GM12878 (cell line): ENCODE measurements around the gene SLC2A1. TPM values are rescaled to one million over a fixed set of nuclear protein-coding genes. Genes with fewer than 3 reads are reported as not detected.

ENCODE experiments used
- ATAC-seq: fragments of 200-7000 bp; cut with Tn5 transposase; 3 replicates; pipeline ENCODE4 v1.9.1; 2020; ENCODE audit warnings: mild to moderate bottlenecking, moderate library complexity
- BruUV-seq: library from RNA; stranded (reverse); fragments of 400-500 nt; replicated peaks from 2 replicates; lab custom pipeline; 2021; lab: Mats Ljungman, UMichigan
- CTCF ChIA-PET: fragments of 300-600 bp; sonication (Branson Sonifier 250); formaldehyde crosslinking; extraction: SDS; loops from one replicate; lab custom pipeline; 2021; ENCODE audit warnings: inconsistent platforms; lab: Yijun Ruan, JAX
- POLR2A ChIA-PET: fragments of 350-600 bp; formaldehyde crosslinking; extraction: SDS; loops from one replicate; lab custom pipeline; 2021; ENCODE audit warnings: inconsistent platforms; lab: Charles Lee
- RAD21 ChIA-PET: fragments of 300-600 bp; sonication (Branson Sonifier 250); formaldehyde crosslinking; loops from one replicate; lab custom pipeline; 2023; ENCODE audit warnings: antibody characterized with exemption; ENCODE audit not compliant: unreplicated experiment; lab: Charles Lee
- SMC1A ChIA-PET: fragments of 300-600 bp; sonication (Branson Sonifier 250); formaldehyde crosslinking; loops from one replicate; lab custom pipeline; 2023; ENCODE audit not compliant: unreplicated experiment, uncharacterized antibody; lab: Charles Lee
- DNase-seq: peaks from one replicate; pipeline ENCODE4 v3.0.0-alpha.2; 2011; ENCODE audit warnings: low read depth, low spot score
- FAIRE-seq: peaks from 3 replicates; lab custom pipeline; 2011; peaks lifted over from hg19 to GRCh38; lab: Jason Lieb, UNC
- H2AFZ ChIP-seq: 2 replicates; pipeline ENCODE4 v1.6.0; 2011; ENCODE audit warnings: low read depth, low read length, control low read depth; ENCODE audit not compliant: control insufficient read depth
- H3K27ac ChIP-seq: 2 replicates; pipeline ENCODE4 v1.5.1; 2011; ENCODE audit warnings: control low read depth; ENCODE audit not compliant: control insufficient read depth, insufficient read depth
- H3K27me3 ChIP-seq, 2 experiments: replicated peaks in 1 of 2; 2 replicates each; pipeline versions ENCODE4 v1.6.0 to v1.6.1; 2011; ENCODE audit warnings: low read length in 1 of 2; ENCODE audit not compliant: control insufficient read depth in 2 of 2, insufficient read depth in 2 of 2
- H3K36me3 ChIP-seq, 2 experiments: 2 replicates each; pipeline ENCODE4 v1.5.1; 2011; ENCODE audit warnings: low read length in 1 of 2; ENCODE audit not compliant: control insufficient read depth in 2 of 2, insufficient read depth in 2 of 2
- H3K4me1 ChIP-seq: 2 replicates; pipeline ENCODE4 v1.6.1; 2011; ENCODE audit warnings: mild to moderate bottlenecking, low read length, moderate library complexity, mixed read lengths; ENCODE audit not compliant: control insufficient read depth, insufficient read depth
- H3K4me2 ChIP-seq: 2 replicates; pipeline ENCODE4 v1.6.0; 2011; ENCODE audit warnings: control low read depth; ENCODE audit not compliant: control insufficient read depth, insufficient read depth
- H3K4me3 ChIP-seq: fragments of 200-600 bp; sonication (generic); 2 replicates; pipeline ENCODE4 v1.5.1; 2016
- H3K79me2 ChIP-seq: 2 replicates; pipeline ENCODE4 v1.6.0; 2011; ENCODE audit warnings: low read length; ENCODE audit not compliant: control insufficient read depth, insufficient read depth
- H3K9ac ChIP-seq: 2 replicates; pipeline ENCODE4 v1.8.0; 2011; ENCODE audit warnings: low read length, control low read depth, mixed read lengths; ENCODE audit not compliant: control insufficient read depth, insufficient read depth
- H3K9me3 ChIP-seq: replicated peaks from 3 replicates; pipeline ENCODE4 v1.5.1; 2011; ENCODE audit warnings: mild to moderate bottlenecking, low read length; ENCODE audit not compliant: control insufficient read depth, insufficient read depth
- H4K20me1 ChIP-seq: 2 replicates; pipeline ENCODE4 v1.6.0; 2011; ENCODE audit not compliant: control insufficient read depth, insufficient read depth
- DPF2 ChIP-seq: fragments of 450-650 bp; IDR thresholded peaks from 2 replicates; pipeline ENCODE4 v1.6.1; 2017; ENCODE audit warnings: mild to moderate bottlenecking
- GABPA ChIP-seq: IDR thresholded peaks from 2 replicates; pipeline ENCODE4 v1.6.1; 2014; ENCODE audit warnings: antibody characterized with exemption, low read depth, mild to moderate bottlenecking, inconsistent platforms
- LARP7 ChIP-seq: fragments of 450-650 bp; IDR thresholded peaks from 2 replicates; pipeline ENCODE4 v1.6.1; 2017; ENCODE audit warnings: mild to moderate bottlenecking
- PAX5 ChIP-seq: IDR thresholded peaks from 2 replicates; pipeline ENCODE4 v1.6.1; 2011; ENCODE audit warnings: low read depth, low read length, borderline replicate concordance
- PKNOX1 ChIP-seq: fragments of 450-650 bp; IDR thresholded peaks from 2 replicates; pipeline ENCODE4 v1.6.1; 2016; ENCODE audit warnings: mild to moderate bottlenecking
- POLR2A ChIP-seq: IDR thresholded peaks from 2 replicates; pipeline ENCODE4 v1.6.1; 2011; ENCODE audit warnings: low read depth, mild to moderate bottlenecking, low read length
- SREBF2 ChIP-seq: IDR thresholded peaks from 2 replicates; pipeline ENCODE4 v1.6.1; 2012; ENCODE audit warnings: mild to moderate bottlenecking, low read length
- TCF12 ChIP-seq: IDR thresholded peaks from 2 replicates; pipeline ENCODE4 v1.6.1; 2011; ENCODE audit warnings: low read depth, mild to moderate bottlenecking, low read length
- ZNF207 ChIP-seq: fragments of 450-650 bp; IDR thresholded peaks from 2 replicates; pipeline ENCODE4 v1.6.1; 2014; ENCODE audit warnings: antibody characterized with exemption, mild to moderate bottlenecking, borderline replicate concordance
- ZNF24 ChIP-seq: fragments of 450-650 bp; IDR thresholded peaks from 2 replicates; pipeline ENCODE4 v1.6.1; 2017; ENCODE audit warnings: antibody characterized with exemption, mild to moderate bottlenecking
- WGBS: methylation state at CpG from one replicate; pipeline ENCODE4 v1.1.6; 2016; ENCODE audit warnings: low lambda C conversion rate; ENCODE audit not compliant: insufficient replicate concordance, insufficient coverage; ENCODE audit errors: missing lambda C conversion rate; 5-methylcytosine and 5-hydroxymethylcytosine counted together
- in situ Hi-C: fragments of 300-500 bp; cut with MboI; formaldehyde crosslinking; loops from 9 replicates; pipeline ENCODE4 v1.14.3; 2018; ENCODE audit warnings: mixed read lengths
- intact Hi-C: fragments of 100-400 bp; cut with micrococcal nuclease; formaldehyde crosslinking; loops from one replicate; pipeline ENCODE4 v1.14.2; 2022; ENCODE audit not compliant: unreplicated experiment
- polyA plus RNA-seq, 11 experiments: library from polyadenylated mRNA; depleted of rRNA in 4 of 11; unstranded in 6 of 11; stranded (reverse) in 5 of 11; fragments of >200 nt; fragmentation: Nextera tagmentation in 4 of 11; fragmentation: Illumina TruSeq in 1 of 11; extraction: Ambion mirVana in 4 of 11; extraction: Trizol in 1 of 11; gene quantifications; 1 replicate in 1 of 11; 2 replicates in 10 of 11; pipeline versions ENCODE4 v1.2.1 to v1.2.3, GENCODE V29; 2011 to 2016; ENCODE audit warnings: inconsistent platforms in 2 of 11, missing spikeins in 2 of 11, low read depth in 1 of 11
- total RNA-seq, 4 experiments: library from RNA; depleted of rRNA in 3 of 4; stranded (reverse); fragments of >200 nt in 3 of 4; fragmentation: Illumina TruSeq in 1 of 4; extraction: Trizol in 1 of 4; gene quantifications; 2 replicates each; pipeline versions ENCODE4 v1.2.1 to v1.2.3, GENCODE V29; 2013 to 2021
- TF ChIP-seq, protein P1 (sequence below): fragments of 450-650 bp; IDR thresholded peaks from 2 replicates; pipeline ENCODE4 v1.6.1; 2016; ENCODE audit warnings: mild to moderate bottlenecking
- TF ChIP-seq, protein P2 (sequence below): fragments of 450-650 bp; IDR thresholded peaks from 2 replicates; pipeline ENCODE4 v1.6.1; 2018; ENCODE audit warnings: borderline replicate concordance, mild to moderate bottlenecking; ENCODE audit not compliant: partially characterized antibody
- TF ChIP-seq, protein P3 (sequence below): IDR thresholded peaks from 2 replicates; pipeline ENCODE4 v1.6.1; 2011; ENCODE audit warnings: borderline replicate concordance, low read depth, mild to moderate bottlenecking, moderate library complexity, low read length; ENCODE audit not compliant: insufficient read depth, poor library complexity, severe bottlenecking
- TF ChIP-seq, protein P4 (sequence below), 3 experiments: IDR thresholded peaks in 2 of 3; conservative IDR thresholded peaks in 1 of 3; 2 replicates each; pipeline ENCODE4 v1.5.1; 2011; ENCODE audit warnings: low read depth in 3 of 3, low read length in 3 of 3, mild to moderate bottlenecking in 3 of 3, control low read depth in 2 of 3, moderate library complexity in 2 of 3, inconsistent platforms in 1 of 3, mixed read lengths in 1 of 3; ENCODE audit not compliant: control insufficient read depth in 2 of 3, insufficient read depth in 1 of 3; ENCODE audit errors: extremely low read depth in 1 of 3

SLC2A1 gene
- total and polyA plus RNA-seq, 10 of the 15 experiments (the other 5 are each of a cell fraction or from before 2014, with no cell fraction given), result 5.7 to 66.0 (median 44.2) TPM

DNA sequence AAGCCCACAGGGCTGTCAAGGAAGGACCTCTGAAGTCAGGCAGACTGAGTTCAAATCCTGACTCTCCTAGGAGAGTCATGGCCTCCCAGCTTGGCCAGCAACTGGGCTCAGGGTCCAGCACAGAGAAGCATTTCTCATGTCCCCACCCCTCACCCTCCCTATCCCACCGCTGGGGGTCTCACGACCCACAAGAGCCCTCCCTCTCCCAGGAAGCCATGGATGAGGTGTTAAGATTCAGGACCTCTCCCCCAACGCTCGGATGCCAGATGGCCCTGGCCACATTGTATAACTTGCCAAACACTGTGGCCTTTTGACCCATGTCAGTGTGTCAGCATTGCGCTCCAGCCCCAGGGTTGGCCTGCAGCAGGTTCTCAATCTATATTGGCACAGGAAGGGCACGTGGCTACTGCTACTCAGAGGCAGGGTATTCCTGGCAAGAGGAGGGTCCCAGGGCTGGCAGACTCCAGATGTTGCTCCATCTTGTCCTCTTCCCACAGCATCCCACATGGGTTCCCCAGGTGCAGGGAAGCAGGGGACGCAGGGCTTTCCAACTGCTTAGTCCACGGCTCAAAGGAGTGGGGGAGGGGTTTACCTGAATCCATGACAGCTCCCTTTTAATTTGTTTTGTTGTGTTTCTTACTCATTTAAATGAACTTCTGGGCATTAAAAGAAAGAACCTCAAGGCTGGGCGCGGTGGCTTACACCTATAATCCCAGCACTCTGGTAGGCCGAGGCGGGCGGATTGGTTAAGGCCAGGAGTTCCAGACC lies 10.5 kb downstream of the SLC2A1 start:
- H3K4me2 ChIP-seq, result peak overlapping the region; percentile 45; the same call in 1 of the 2 replicates
- FAIRE-seq, result no peak
- no TSS peak for BruUV-seq
- no peak for TF ChIP-seq SREBF2
- TF ChIP-seq, protein P1, sequence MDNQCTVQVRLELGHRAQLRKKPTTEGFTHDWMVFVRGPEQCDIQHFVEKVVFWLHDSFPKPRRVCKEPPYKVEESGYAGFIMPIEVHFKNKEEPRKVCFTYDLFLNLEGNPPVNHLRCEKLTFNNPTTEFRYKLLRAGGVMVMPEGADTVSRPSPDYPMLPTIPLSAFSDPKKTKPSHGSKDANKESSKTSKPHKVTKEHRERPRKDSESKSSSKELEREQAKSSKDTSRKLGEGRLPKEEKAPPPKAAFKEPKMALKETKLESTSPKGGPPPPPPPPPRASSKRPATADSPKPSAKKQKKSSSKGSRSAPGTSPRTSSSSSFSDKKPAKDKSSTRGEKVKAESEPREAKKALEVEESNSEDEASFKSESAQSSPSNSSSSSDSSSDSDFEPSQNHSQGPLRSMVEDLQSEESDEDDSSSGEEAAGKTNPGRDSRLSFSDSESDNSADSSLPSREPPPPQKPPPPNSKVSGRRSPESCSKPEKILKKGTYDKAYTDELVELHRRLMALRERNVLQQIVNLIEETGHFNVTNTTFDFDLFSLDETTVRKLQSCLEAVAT, result no peak
- TF ChIP-seq, protein P2, sequence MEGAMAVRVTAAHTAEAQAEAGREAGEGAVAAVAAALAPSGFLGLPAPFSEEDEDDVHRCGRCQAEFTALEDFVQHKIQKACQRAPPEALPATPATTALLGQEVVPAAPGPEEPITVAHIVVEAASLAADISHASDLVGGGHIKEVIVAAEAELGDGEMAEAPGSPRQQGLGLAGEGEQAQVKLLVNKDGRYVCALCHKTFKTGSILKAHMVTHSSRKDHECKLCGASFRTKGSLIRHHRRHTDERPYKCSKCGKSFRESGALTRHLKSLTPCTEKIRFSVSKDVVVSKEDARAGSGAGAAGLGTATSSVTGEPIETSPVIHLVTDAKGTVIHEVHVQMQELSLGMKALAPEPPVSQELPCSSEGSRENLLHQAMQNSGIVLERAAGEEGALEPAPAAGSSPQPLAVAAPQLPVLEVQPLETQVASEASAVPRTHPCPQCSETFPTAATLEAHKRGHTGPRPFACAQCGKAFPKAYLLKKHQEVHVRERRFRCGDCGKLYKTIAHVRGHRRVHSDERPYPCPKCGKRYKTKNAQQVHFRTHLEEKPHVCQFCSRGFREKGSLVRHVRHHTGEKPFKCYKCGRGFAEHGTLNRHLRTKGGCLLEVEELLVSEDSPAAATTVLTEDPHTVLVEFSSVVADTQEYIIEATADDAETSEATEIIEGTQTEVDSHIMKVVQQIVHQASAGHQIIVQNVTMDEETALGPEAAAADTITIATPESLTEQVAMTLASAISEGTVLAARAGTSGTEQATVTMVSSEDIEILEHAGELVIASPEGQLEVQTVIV, result no peak
- TF ChIP-seq TCF12, result no peak
- TF ChIP-seq POLR2A, result no peak
- no peak for TF ChIP-seq ZNF207
- TF ChIP-seq, protein P3, sequence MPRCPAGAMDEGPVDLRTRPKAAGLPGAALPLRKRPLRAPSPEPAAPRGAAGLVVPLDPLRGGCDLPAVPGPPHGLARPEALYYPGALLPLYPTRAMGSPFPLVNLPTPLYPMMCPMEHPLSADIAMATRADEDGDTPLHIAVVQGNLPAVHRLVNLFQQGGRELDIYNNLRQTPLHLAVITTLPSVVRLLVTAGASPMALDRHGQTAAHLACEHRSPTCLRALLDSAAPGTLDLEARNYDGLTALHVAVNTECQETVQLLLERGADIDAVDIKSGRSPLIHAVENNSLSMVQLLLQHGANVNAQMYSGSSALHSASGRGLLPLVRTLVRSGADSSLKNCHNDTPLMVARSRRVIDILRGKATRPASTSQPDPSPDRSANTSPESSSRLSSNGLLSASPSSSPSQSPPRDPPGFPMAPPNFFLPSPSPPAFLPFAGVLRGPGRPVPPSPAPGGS, result no peak
- TF ChIP-seq GABPA, result no peak
- no peak for TF ChIP-seq DPF2
- no peak for TF ChIP-seq PAX5
- TF ChIP-seq, protein P4, sequence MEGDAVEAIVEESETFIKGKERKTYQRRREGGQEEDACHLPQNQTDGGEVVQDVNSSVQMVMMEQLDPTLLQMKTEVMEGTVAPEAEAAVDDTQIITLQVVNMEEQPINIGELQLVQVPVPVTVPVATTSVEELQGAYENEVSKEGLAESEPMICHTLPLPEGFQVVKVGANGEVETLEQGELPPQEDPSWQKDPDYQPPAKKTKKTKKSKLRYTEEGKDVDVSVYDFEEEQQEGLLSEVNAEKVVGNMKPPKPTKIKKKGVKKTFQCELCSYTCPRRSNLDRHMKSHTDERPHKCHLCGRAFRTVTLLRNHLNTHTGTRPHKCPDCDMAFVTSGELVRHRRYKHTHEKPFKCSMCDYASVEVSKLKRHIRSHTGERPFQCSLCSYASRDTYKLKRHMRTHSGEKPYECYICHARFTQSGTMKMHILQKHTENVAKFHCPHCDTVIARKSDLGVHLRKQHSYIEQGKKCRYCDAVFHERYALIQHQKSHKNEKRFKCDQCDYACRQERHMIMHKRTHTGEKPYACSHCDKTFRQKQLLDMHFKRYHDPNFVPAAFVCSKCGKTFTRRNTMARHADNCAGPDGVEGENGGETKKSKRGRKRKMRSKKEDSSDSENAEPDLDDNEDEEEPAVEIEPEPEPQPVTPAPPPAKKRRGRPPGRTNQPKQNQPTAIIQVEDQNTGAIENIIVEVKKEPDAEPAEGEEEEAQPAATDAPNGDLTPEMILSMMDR (IDR thresholded peaks at IDR 0.05 in 2 of 3, conservative IDR thresholded peaks at IDR 0.05 in 1 of 3; ENCODE audit: control insufficient read depth in 2 of 3, extremely low read depth in 1 of 3, insufficient read depth in 1 of 3, low read depth in 3 of 3, low read length in 3 of 3), result no peak
- no peak for TF ChIP-seq PKNOX1
- TF ChIP-seq ZNF24, result no peak
- no peak for TF ChIP-seq LARP7

More for the DNA sequence above, 10.5 kb downstream of the SLC2A1 start:
- ChIA-PET RAD21 (interaction anchor here (1.1 to 2.6 kb wide), 3 partner anchors 8 to 14 kb away, joined by 3 to 10 read pairs (median 4); no protein-coding TSS in a partner anchor), POLR2A (interaction anchor here (0.7 to 2.3 kb wide), 4 partner anchors 9 to 654 kb away, joined by 3 to 11 read pairs (median 8); no protein-coding TSS in a partner anchor), CTCF (interaction anchor here (1.6 kb wide), 1 partner anchor 14 kb away, joined by 3 read pairs; no protein-coding TSS in a partner anchor), SMC1A (interaction anchor here (0.8 to 2.2 kb wide), 3 partner anchors 11 to 25 kb away, joined by 3 to 12 read pairs (median 4); no protein-coding TSS in a partner anchor)
- intact Hi-C loops, result no loop called here
- Histone ChIP-seq H3K36me3 (peaks cover 20 to 33% of the 10 kb centered on the region in 2 experiments), H3K27ac (no peak overlapping the region), H3K9me3 (no peaks in the 10 kb centered on the region), H2AFZ (no peak overlapping the region), H3K4me1 (peaks cover 81% of the 10 kb centered on the region), H3K9ac (no peak overlapping the region; the same call in 1 of the 2 replicates), H4K20me1 (peaks cover 30% of the 10 kb centered on the region), H3K4me3 (no peak overlapping the region), H3K27me3 (no peaks in the 10 kb centered on the region), H3K79me2 (peaks cover 96% of the 10 kb centered on the region)
- DNase-seq, result no peak
- 95% methylated on average over 12 of the region's 13 CpGs for WGBS
- no peak for ATAC-seq
- in situ Hi-C loops, result no loop called here
